ENCODE data around the gene PLAC9.

Gene PLAC9

GRCh38 chr10:80168162-80168511 lies 35.6 kb downstream of the PLAC9 start:
- DNase-seq (ENCODE audit: low read depth in 1 of 2, low spot score in 1 of 2), result no peak
- Histone ChIP-seq H3K27me3 (ENCODE audit: insufficient read depth, poor library complexity, severe bottlenecking) (no peaks in the 10 kb centered on the region), H3K27ac (replicated peaks) (no peak overlapping the region), H3K4me3 (replicated peaks; ENCODE audit: insufficient read depth, low read length) (no peak overlapping the region)
- no peak for TF ChIP-seq SPI1 (IDR thresholded peaks at IDR 0.05; ENCODE audit: borderline replicate concordance, low read depth)
- no peak for TF ChIP-seq GABPA (IDR thresholded peaks at IDR 0.05; ENCODE audit: low read depth)
- no peak for TF ChIP-seq REST (IDR thresholded peaks at IDR 0.05; ENCODE audit: insufficient replicate concordance, low read depth)
- no peak for TF ChIP-seq POLR2AphosphoS5 (IDR thresholded peaks at IDR 0.05; ENCODE audit: low read depth)
- no peak for TF ChIP-seq CTCF (IDR thresholded peaks at IDR 0.05; ENCODE audit: insufficient read depth, low read length)

GRCh38 chr10:80168679-80169380 lies 36.3 kb downstream of the PLAC9 start:
- H3K27ac ChIP-seq (replicated peaks), result no peak overlapping the region
- peak in 1 of 2 experiments; percentile 22 for DNase-seq (ENCODE audit: low read depth in 1 of 2, low spot score in 1 of 2)

More at GRCh38 chr10:80168679-80169380, 36.3 kb downstream of the PLAC9 start:
- no peak for TF ChIP-seq POLR2AphosphoS5 (IDR thresholded peaks at IDR 0.05; ENCODE audit: low read depth)
- TF ChIP-seq REST (IDR thresholded peaks at IDR 0.05; ENCODE audit: insufficient replicate concordance, low read depth), result no peak
- peak; percentile 14 for TF ChIP-seq CTCF (IDR thresholded peaks at IDR 0.05; ENCODE audit: insufficient read depth, low read length)
- Histone ChIP-seq H3K27me3 (ENCODE audit: insufficient read depth, poor library complexity, severe bottlenecking) (no peaks in the 10 kb centered on the region), H3K4me3 (replicated peaks; ENCODE audit: insufficient read depth, low read length) (no peak overlapping the region)
